ENCODE measurements around the gene SH3BP5. TPM values are rescaled to one million over a fixed set of nuclear protein-coding genes. Genes with fewer than 3 reads are reported as not detected.

Gene SH3BP5
- total RNA-seq, 2 experiments from 2014 or later = 39.0 to 40.9 TPM

GRCh38 chr3:15215996-15216395 lies 116.4 kb downstream of the SH3BP5 start:
- DNase-seq = no peak
- Mint-ChIP-seq H3K27ac (peak overlapping the region; percentile 3), H3K4me3 (no peak overlapping the region), H3K4me1 (peaks cover 2% of the 10 kb centered on the region), H3K9me3 (no peaks in the 10 kb centered on the region), H3K27me3 (no peaks in the 10 kb centered on the region), H3K36me3 (ENCODE audit: low read depth) (peaks cover 62% of the 10 kb centered on the region)
- CTCF ChIA-PET = interaction anchor here (1.0 kb wide), 1 partner anchor 11 kb away, joined by 3 read pairs; no protein-coding TSS in a partner anchor
- POLR2A ChIA-PET = interaction anchor here (1.9 kb wide), 1 partner anchor 9 kb away, joined by 7 read pairs; the partner anchor contains the start of gene CAPN7

- CTCF ChIA-PET = interaction anchor here (1.3 to 1.9 kb wide), 2 partner anchors 12 to 107 kb away, joined by 3 to 5 read pairs; no protein-coding TSS in a partner anchor
- Mint-ChIP-seq H3K27me3 (no peaks in the 10 kb centered on the region), H3K27ac (no peak overlapping the region), H3K36me3 (ENCODE audit: low read depth) (peaks cover 60% of the 10 kb centered on the region), H3K9me3 (no peaks in the 10 kb centered on the region), H3K4me1 (peaks cover 4% of the 10 kb centered on the region), H3K4me3 (no peak overlapping the region)
- DNase-seq = no peak
- POLR2A ChIA-PET = interaction anchor here (1.9 kb wide), 1 partner anchor 8 kb away, joined by 7 read pairs; the partner anchor contains the start of gene CAPN7
Observed at GRCh38 chr3:15214758-15215157, 117.6 kb downstream of the SH3BP5 start.

- no peaks in the 10 kb centered on the region for H3K27me3 Mint-ChIP-seq
- H3K4me3 Mint-ChIP-seq = no peak overlapping the region
- no peaks in the 10 kb centered on the region for H3K9me3 Mint-ChIP-seq
- POLR2A ChIA-PET = interaction anchor here (1.0 kb wide), 1 partner anchor 10 kb away, joined by 3 read pairs; no protein-coding TSS in a partner anchor
- peaks cover 19% of the 10 kb centered on the region for H3K4me1 Mint-ChIP-seq
- DNase-seq = no peak
- H3K27ac Mint-ChIP-seq = no peak overlapping the region
- CTCF ChIA-PET = interaction anchor here (0.6 to 1.0 kb wide), 2 partner anchors 11 to 104 kb away, joined by 3 read pairs; no protein-coding TSS in a partner anchor
- H3K36me3 Mint-ChIP-seq (ENCODE audit: low read depth) = peaks cover 39% of the 10 kb centered on the region
Observed at GRCh38 chr3:15211937-15212336, 120.4 kb downstream of the SH3BP5 start.

- Mint-ChIP-seq H3K4me3 (peak overlapping the region; percentile 13), H3K27ac (peak overlapping the region; percentile 13)
- CTCF ChIA-PET = interaction anchor here (0.6 to 9.2 kb wide), 16 partner anchors 10 to 605 kb away, joined by 3 to 78 read pairs (median 4); partner anchors contain the start of gene SH3BP5
Observed at GRCh38 chr3:15207836-15208504, 124.4 kb downstream of the SH3BP5 start.

GRCh38 chr3:15206662-15207576 lies 125.5 kb downstream of the SH3BP5 start:
- peaks cover 10% of the 10 kb centered on the region for H3K36me3 Mint-ChIP-seq (ENCODE audit: low read depth)
- POLR2A ChIA-PET = interaction anchor here (0.6 to 2.6 kb wide), 21 partner anchors 8 to 1057 kb away, joined by 3 to 14 read pairs (median 7); partner anchors contain the start of genes BTD, DPH3, HACL1 and MRPS25
- CTCF ChIA-PET = interaction anchor here (0.8 to 11.2 kb wide), 24 partner anchors 15 to 606 kb away, joined by 3 to 93 read pairs (median 4); partner anchors contain the start of genes RBSN and SH3BP5
- no peaks in the 10 kb centered on the region for H3K9me3 Mint-ChIP-seq
- peak overlapping the region; percentile 82 for H3K4me3 Mint-ChIP-seq
- no peaks in the 10 kb centered on the region for H3K27me3 Mint-ChIP-seq
- H3K4me1 Mint-ChIP-seq = peaks cover 32% of the 10 kb centered on the region
- DNase-seq = peak; percentile 44
- peak overlapping the region; percentile 91 for H3K27ac Mint-ChIP-seq

More at GRCh38 chr3:15207836-15208504, 124.4 kb downstream of the SH3BP5 start:
- POLR2A ChIA-PET = interaction anchor here (0.6 to 2.6 kb wide), 10 partner anchors 7 to 1057 kb away, joined by 3 to 14 read pairs (median 5); partner anchors contain the start of genes DPH3, OXNAD1, RBSN and SH3BP5
- H3K36me3 Mint-ChIP-seq (ENCODE audit: low read depth) = peaks cover 16% of the 10 kb centered on the region
- no peak for DNase-seq
- no peaks in the 10 kb centered on the region for H3K27me3 Mint-ChIP-seq
- no peaks in the 10 kb centered on the region for H3K9me3 Mint-ChIP-seq
- peaks cover 30% of the 10 kb centered on the region for H3K4me1 Mint-ChIP-seq

GRCh38 chr3:15205934-15206661 lies 126.3 kb downstream of the SH3BP5 start, which contains the start of gene CAPN7:
TSS of gene CAPN7 (plus strand) at chr3:15206246. CDS start at chr3:15206496, 250 bp downstream.
- peak; percentile 96 for DNase-seq
- Mint-ChIP-seq H3K27ac (peak within 1 kb of the TSS; percentile 91), H3K27me3 (no peaks in the 10 kb centered on the region), H3K4me1 (peaks cover 32% of the 10 kb centered on the region), H3K36me3 (ENCODE audit: low read depth) (peaks cover 9% of the 10 kb centered on the region), H3K9me3 (no peaks in the 10 kb centered on the region), H3K4me3 (peak within 1 kb of the TSS; percentile 82)
- ChIA-PET POLR2A (interaction anchor here (0.7 to 2.6 kb wide), 21 partner anchors 9 to 1058 kb away, joined by 3 to 14 read pairs (median 7); partner anchors contain the start of genes BTD, DPH3, HACL1 and MRPS25), CTCF (interaction anchor here (0.7 to 11.2 kb wide), 22 partner anchors 15 to 606 kb away, joined by 3 to 93 read pairs (median 4); partner anchors contain the start of genes RBSN and SH3BP5)

- Mint-ChIP-seq H3K9me3 (no peaks in the 10 kb centered on the region), H3K36me3 (ENCODE audit: low read depth) (peaks cover 6% of the 10 kb centered on the region), H3K4me1 (peaks cover 29% of the 10 kb centered on the region), H3K27me3 (no peaks in the 10 kb centered on the region), H3K27ac (peak overlapping the region; percentile 65), H3K4me3 (peak overlapping the region; percentile 76)
- CTCF ChIA-PET = interaction anchor here (0.5 to 11.2 kb wide), 21 partner anchors 16 to 601 kb away, joined by 3 to 93 read pairs (median 4); partner anchors contain the start of genes RBSN and SH3BP5
- DNase-seq = no peak
- POLR2A ChIA-PET = interaction anchor here (0.7 to 2.6 kb wide), 20 partner anchors 10 to 1059 kb away, joined by 3 to 14 read pairs (median 7); partner anchors contain the start of genes BTD, DPH3, HACL1 and MRPS25
Observed at GRCh38 chr3:15205482-15205933, 126.9 kb downstream of the SH3BP5 start.

Other genes with a start within 250 kb of the SH3BP5 start
- 10 to 100 TPM; 19.4 to 19.7 TPM for gene RBSN, start 233.4 kb downstream of the SH3BP5 start, total RNA-seq
- 10 to 100 TPM; 29.6 to 30.1 TPM for gene CAPN7, start 126.3 kb downstream of the SH3BP5 start, total RNA-seq
- 10 to 100 TPM; 16.1 TPM for gene METTL6, start 95.0 kb upstream of the SH3BP5 start, total RNA-seq
- 10 to 100 TPM; 31.0 to 33.0 TPM for gene EAF1, start 95.0 kb upstream of the SH3BP5 start, total RNA-seq
- 1 to 10 TPM; 3.6 to 5.2 TPM for gene COLQ, start 189.1 kb upstream of the SH3BP5 start, total RNA-seq

All from activated CD4-positive, alpha-beta memory T cell treated with anti-CD3 and anti-CD28 coated beads, Interleukin-2, amount 10 ng/mL, durations not matched to agents 7 days and 5 days (primary cell).